GM12878 (cell line): ENCODE data around the gene CRTC3. TPM values are rescaled to one million over a fixed set of nuclear protein-coding genes. Genes with fewer than 3 reads are reported as not detected.

Experiments
- ATAC-seq: fragments of 200-7000 bp; cut with Tn5 transposase; 3 replicates; pipeline ENCODE4 v1.9.1; 2020; ENCODE audit warnings: mild to moderate bottlenecking, moderate library complexity
- BruUV-seq: library from RNA; stranded (reverse); fragments of 400-500 nt; replicated peaks from 2 replicates; lab custom pipeline; 2021; lab: Mats Ljungman, UMichigan
- CTCF ChIA-PET: fragments of 300-600 bp; sonication (Branson Sonifier 250); formaldehyde crosslinking; extraction: SDS; loops from one replicate; lab custom pipeline; 2021; ENCODE audit warnings: inconsistent platforms; lab: Yijun Ruan, JAX
- POLR2A ChIA-PET: fragments of 350-600 bp; formaldehyde crosslinking; extraction: SDS; loops from one replicate; lab custom pipeline; 2021; ENCODE audit warnings: inconsistent platforms; lab: Charles Lee
- RAD21 ChIA-PET: fragments of 300-600 bp; sonication (Branson Sonifier 250); formaldehyde crosslinking; loops from one replicate; lab custom pipeline; 2023; ENCODE audit warnings: antibody characterized with exemption; ENCODE audit not compliant: unreplicated experiment; lab: Charles Lee
- SMC1A ChIA-PET: fragments of 300-600 bp; sonication (Branson Sonifier 250); formaldehyde crosslinking; loops from one replicate; lab custom pipeline; 2023; ENCODE audit not compliant: unreplicated experiment, uncharacterized antibody; lab: Charles Lee
- DNase-seq: peaks from one replicate; pipeline ENCODE4 v3.0.0-alpha.2; 2011; ENCODE audit warnings: low read depth, low spot score
- FAIRE-seq: peaks from 3 replicates; lab custom pipeline; 2011; peaks lifted over from hg19 to GRCh38; lab: Jason Lieb, UNC
- H2AFZ ChIP-seq: 2 replicates; pipeline ENCODE4 v1.6.0; 2011; ENCODE audit warnings: low read depth, low read length, control low read depth; ENCODE audit not compliant: control insufficient read depth
- H3K27ac ChIP-seq: 2 replicates; pipeline ENCODE4 v1.5.1; 2011; ENCODE audit warnings: control low read depth; ENCODE audit not compliant: control insufficient read depth, insufficient read depth
- H3K27me3 ChIP-seq, 2 experiments: replicated peaks in 1 of 2; 2 replicates each; pipeline versions ENCODE4 v1.6.0 to v1.6.1; 2011; ENCODE audit warnings: low read length in 1 of 2; ENCODE audit not compliant: control insufficient read depth in 2 of 2, insufficient read depth in 2 of 2
- H3K36me3 ChIP-seq, 2 experiments: 2 replicates each; pipeline ENCODE4 v1.5.1; 2011; ENCODE audit warnings: low read length in 1 of 2; ENCODE audit not compliant: control insufficient read depth in 2 of 2, insufficient read depth in 2 of 2
- H3K4me1 ChIP-seq: 2 replicates; pipeline ENCODE4 v1.6.1; 2011; ENCODE audit warnings: mild to moderate bottlenecking, low read length, moderate library complexity, mixed read lengths; ENCODE audit not compliant: control insufficient read depth, insufficient read depth
- H3K4me2 ChIP-seq: 2 replicates; pipeline ENCODE4 v1.6.0; 2011; ENCODE audit warnings: control low read depth; ENCODE audit not compliant: control insufficient read depth, insufficient read depth
- H3K4me3 ChIP-seq: fragments of 200-600 bp; sonication (generic); 2 replicates; pipeline ENCODE4 v1.5.1; 2016
- H3K79me2 ChIP-seq: 2 replicates; pipeline ENCODE4 v1.6.0; 2011; ENCODE audit warnings: low read length; ENCODE audit not compliant: control insufficient read depth, insufficient read depth
- H3K9ac ChIP-seq: 2 replicates; pipeline ENCODE4 v1.8.0; 2011; ENCODE audit warnings: low read length, control low read depth, mixed read lengths; ENCODE audit not compliant: control insufficient read depth, insufficient read depth
- H3K9me3 ChIP-seq: replicated peaks from 3 replicates; pipeline ENCODE4 v1.5.1; 2011; ENCODE audit warnings: mild to moderate bottlenecking, low read length; ENCODE audit not compliant: control insufficient read depth, insufficient read depth
- H4K20me1 ChIP-seq: 2 replicates; pipeline ENCODE4 v1.6.0; 2011; ENCODE audit not compliant: control insufficient read depth, insufficient read depth
- RELA ChIP-seq: fragments of 450-650 bp; IDR thresholded peaks from 2 replicates; pipeline ENCODE4 v1.8.0; 2014; ENCODE audit warnings: borderline replicate concordance; ENCODE audit not compliant: partially characterized antibody
- WGBS: methylation state at CpG from one replicate; pipeline ENCODE4 v1.1.6; 2016; ENCODE audit warnings: low lambda C conversion rate; ENCODE audit not compliant: insufficient replicate concordance, insufficient coverage; ENCODE audit errors: missing lambda C conversion rate; 5-methylcytosine and 5-hydroxymethylcytosine counted together
- in situ Hi-C: fragments of 300-500 bp; cut with MboI; formaldehyde crosslinking; loops from 9 replicates; pipeline ENCODE4 v1.14.3; 2018; ENCODE audit warnings: mixed read lengths
- intact Hi-C: fragments of 100-400 bp; cut with micrococcal nuclease; formaldehyde crosslinking; loops from one replicate; pipeline ENCODE4 v1.14.2; 2022; ENCODE audit not compliant: unreplicated experiment
- polyA plus RNA-seq, 11 experiments: library from polyadenylated mRNA; depleted of rRNA in 4 of 11; unstranded in 6 of 11; stranded (reverse) in 5 of 11; fragments of >200 nt; fragmentation: Nextera tagmentation in 4 of 11; fragmentation: Illumina TruSeq in 1 of 11; extraction: Ambion mirVana in 4 of 11; extraction: Trizol in 1 of 11; gene quantifications; 1 replicate in 1 of 11; 2 replicates in 10 of 11; pipeline versions ENCODE4 v1.2.1 to v1.2.3, GENCODE V29; 2011 to 2016; ENCODE audit warnings: inconsistent platforms in 2 of 11, missing spikeins in 2 of 11, low read depth in 1 of 11
- total RNA-seq, 4 experiments: library from RNA; depleted of rRNA in 3 of 4; stranded (reverse); fragments of >200 nt in 3 of 4; fragmentation: Illumina TruSeq in 1 of 4; extraction: Trizol in 1 of 4; gene quantifications; 2 replicates each; pipeline versions ENCODE4 v1.2.1 to v1.2.3, GENCODE V29; 2013 to 2021
- TF ChIP-seq, protein P1 (sequence below): IDR thresholded peaks from 2 replicates; pipeline ENCODE4 v1.6.1; 2012; ENCODE audit warnings: low read depth, low read length, improper control_type of control experiment

CRTC3 gene
- total and polyA plus RNA-seq, 10 of the 15 experiments (the other 5 are each of a cell fraction or from before 2014, with no cell fraction given): 3.5 to 36.9 (median 18.9) TPM

DNA sequence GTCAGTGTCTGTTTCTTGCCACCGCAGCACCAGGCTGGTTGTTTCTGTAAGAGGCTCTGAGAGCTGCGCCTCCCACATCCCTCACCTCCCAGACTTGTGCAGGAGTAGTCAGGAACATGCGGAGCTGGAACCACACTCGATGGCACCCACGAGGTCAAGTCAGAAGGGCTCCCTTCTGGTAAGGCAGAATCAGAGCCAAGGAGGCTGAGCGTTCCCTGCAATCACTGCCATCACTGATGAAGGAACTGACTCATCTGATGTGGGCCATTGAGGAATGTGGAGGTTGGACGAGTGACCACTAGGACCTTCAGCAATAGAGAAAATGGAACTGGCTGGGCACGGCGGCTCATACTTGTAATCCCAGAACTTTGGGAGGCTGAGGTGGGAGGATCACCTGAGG is 151.8 kb downstream of the CRTC3 start:
- POLR2A ChIA-PET: interaction anchor here (0.9 to 1.2 kb wide), 2 partner anchors 25 to 121 kb away, joined by 3 read pairs; no protein-coding TSS in a partner anchor
- no peak for TF ChIP-seq RELA
- Histone ChIP-seq H3K9me3 (no peaks in the 10 kb centered on the region; the same call in 2 of the 3 replicates), H3K27ac (no peak overlapping the region), H3K4me2 (no peak overlapping the region), H3K9ac (no peak overlapping the region), H3K79me2 (no peaks in the 10 kb centered on the region), H3K36me3 (no peaks in the 10 kb centered on the region), H4K20me1 (no peaks in the 10 kb centered on the region), H3K4me3 (no peak overlapping the region), H3K27me3 (no peaks in the 10 kb centered on the region), H2AFZ (no peak overlapping the region), H3K4me1 (peaks cover 39% of the 10 kb centered on the region)
- intact Hi-C loops: no loop called here
- FAIRE-seq (no peak), ATAC-seq (no peak), DNase-seq (no peak)
- no TSS peak for BruUV-seq
- in situ Hi-C loops: no loop called here
- 80% methylated on average over 9 of the region's 9 CpGs for WGBS
- RAD21 ChIA-PET: no interaction called here
- SMC1A ChIA-PET: interaction anchor here (6.9 kb wide), 1 partner anchor 14 kb away, joined by 112 read pairs; no protein-coding TSS in a partner anchor
- CTCF ChIA-PET: interaction anchor here (0.7 to 1.6 kb wide), 2 partner anchors 11 to 34 kb away, joined by 3 to 6 read pairs; no protein-coding TSS in a partner anchor

GRCh38 chr15:90683371-90683770 is 153.6 kb downstream of the CRTC3 start:
- H3K36me3 ChIP-seq: no peaks in the 10 kb centered on the region
- H3K27me3 ChIP-seq: no peaks in the 10 kb centered on the region
- ATAC-seq: no peak
- H3K27ac ChIP-seq: no peak overlapping the region
- no peak overlapping the region for H3K4me2 ChIP-seq
- CTCF ChIA-PET: interaction anchor here (0.6 to 1.6 kb wide), 5 partner anchors 13 to 326 kb away, joined by 3 to 6 read pairs (median 4); no protein-coding TSS in a partner anchor
- RAD21 ChIA-PET: interaction anchor here (4.2 kb wide), 1 partner anchor 18 kb away, joined by 52 read pairs; no protein-coding TSS in a partner anchor
- H4K20me1 ChIP-seq: no peaks in the 10 kb centered on the region
- WGBS: 73% methylated on average over 10 of the region's 10 CpGs
- no peak overlapping the region for H2AFZ ChIP-seq
- TF ChIP-seq, protein P1, sequence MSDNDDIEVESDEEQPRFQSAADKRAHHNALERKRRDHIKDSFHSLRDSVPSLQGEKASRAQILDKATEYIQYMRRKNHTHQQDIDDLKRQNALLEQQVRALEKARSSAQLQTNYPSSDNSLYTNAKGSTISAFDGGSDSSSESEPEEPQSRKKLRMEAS: no peak
- no peak overlapping the region for H3K9ac ChIP-seq
- DNase-seq: no peak
- in situ Hi-C loops: no loop called here
- no peaks in the 10 kb centered on the region; the same call in 2 of the 3 replicates for H3K9me3 ChIP-seq
- BruUV-seq: no TSS peak
- no peaks in the 10 kb centered on the region for H3K79me2 ChIP-seq
- FAIRE-seq: no peak
- SMC1A ChIA-PET: interaction anchor here (1.1 to 6.9 kb wide), 5 partner anchors 10 to 34 kb away, joined by 3 to 112 read pairs (median 26); no protein-coding TSS in a partner anchor
- intact Hi-C loops: no loop called here
- H3K4me1 ChIP-seq: peaks cover 48% of the 10 kb centered on the region
- H3K4me3 ChIP-seq: no peak overlapping the region
- POLR2A ChIA-PET: interaction anchor here (0.7 to 3.9 kb wide), 3 partner anchors 18 to 135 kb away, joined by 3 to 75 read pairs (median 4); no protein-coding TSS in a partner anchor
